GM18907 (cell line): ENCODE data around the gene STK17A.
A peak's percentile ranks its signal among the peaks of the same experiment; 100 is the strongest.
"Not testable (repeated sequence)": the region's sequence is repeated elsewhere in the genome, so short reads cannot be mapped to it uniquely, and the experiment has no call there.

Experiments used
- ATAC-seq: cut with Tn5 transposase; IDR thresholded peaks from one replicate; pipeline ENCODE4 v1.9.1; 2021; ENCODE audit warnings: mild to moderate bottlenecking, moderate library complexity; ENCODE audit not compliant: unreplicated experiment

Gene STK17A

GRCh38 chr7:43593010-43593409, 10.1 kb downstream of the STK17A start:
- ATAC-seq: no peak

GRCh38 chr7:43594020-43594419, 11.1 kb downstream of the STK17A start:
- no peak for ATAC-seq

GRCh38 chr7:43596426-43596825, 13.5 kb downstream of the STK17A start:
- ATAC-seq: not testable (repeated sequence)

GRCh38 chr7:43600056-43600455, 17.1 kb downstream of the STK17A start:
- ATAC-seq: no peak

GRCh38 chr7:43602256-43602655, 19.3 kb downstream of the STK17A start:
- no peak for ATAC-seq

GRCh38 chr7:43604251-43604650, 21.3 kb downstream of the STK17A start:
- no peak for ATAC-seq

GRCh38 chr7:43609097-43609496, 26.2 kb downstream of the STK17A start:
- ATAC-seq: no peak

- ATAC-seq: no peak
Observed at GRCh38 chr7:43612128-43612527, 29.2 kb downstream of the STK17A start.

GRCh38 chr7:43612599-43613589, 30.0 kb downstream of the STK17A start:
- peak; percentile 71 for ATAC-seq

- no peak for ATAC-seq
Observed at GRCh38 chr7:43615558-43616145, 32.7 kb downstream of the STK17A start.

GRCh38 chr7:43616977-43617376, 34.1 kb downstream of the STK17A start:
- no peak for ATAC-seq

- ATAC-seq: no peak
Observed at GRCh38 chr7:43618073-43618472, 35.2 kb downstream of the STK17A start.

GRCh38 chr7:43619213-43620012, 36.5 kb downstream of the STK17A start:
- ATAC-seq: no peak

GRCh38 chr7:43621729-43622448, 39.0 kb downstream of the STK17A start:
- no peak for ATAC-seq

GRCh38 chr7:43624156-43624555, 41.2 kb downstream of the STK17A start:
- no peak for ATAC-seq

- peak; percentile 79 for ATAC-seq
Observed at GRCh38 chr7:43625453-43625852, 42.5 kb downstream of the STK17A start.

- ATAC-seq: peak; percentile 42
Observed at GRCh38 chr7:43625980-43626379, 43.1 kb downstream of the STK17A start.

- no peak for ATAC-seq
Observed at GRCh38 chr7:43626695-43627094, 43.8 kb downstream of the STK17A start.

GRCh38 chr7:43627798-43628197, 44.9 kb downstream of the STK17A start:
- ATAC-seq: not testable (repeated sequence)

- no peak for ATAC-seq
Observed at GRCh38 chr7:43628431-43628830, 45.5 kb downstream of the STK17A start.

GRCh38 chr7:43629857-43630256, 46.9 kb downstream of the STK17A start:
- ATAC-seq: no peak
